Epithelial cell of esophagus (primary cell): ENCODE results near the gene TSGA10IP.

Experiments used
- DNase-seq: peaks from one replicate; pipeline ENCODE4 v3.0.0; 2010; ENCODE audit warnings: low read depth
- H3K4me3 ChIP-seq: 2 replicates; pipeline ENCODE4 v1.5.1; 2011; ENCODE audit warnings: mild to moderate bottlenecking, low read length, control low read depth
- TF ChIP-seq, protein P1 (sequence below): IDR thresholded peaks from 2 replicates; pipeline ENCODE4 v1.5.1; 2011; ENCODE audit warnings: low read depth, mild to moderate bottlenecking, low read length, control low read depth, inconsistent platforms; ENCODE audit not compliant: insufficient read depth; ENCODE audit errors: missing control alignments

TSGA10IP gene

GRCh38 chr11:65981972-65982823 is 36.9 kb downstream of the TSGA10IP start:
- TF ChIP-seq, protein P1, sequence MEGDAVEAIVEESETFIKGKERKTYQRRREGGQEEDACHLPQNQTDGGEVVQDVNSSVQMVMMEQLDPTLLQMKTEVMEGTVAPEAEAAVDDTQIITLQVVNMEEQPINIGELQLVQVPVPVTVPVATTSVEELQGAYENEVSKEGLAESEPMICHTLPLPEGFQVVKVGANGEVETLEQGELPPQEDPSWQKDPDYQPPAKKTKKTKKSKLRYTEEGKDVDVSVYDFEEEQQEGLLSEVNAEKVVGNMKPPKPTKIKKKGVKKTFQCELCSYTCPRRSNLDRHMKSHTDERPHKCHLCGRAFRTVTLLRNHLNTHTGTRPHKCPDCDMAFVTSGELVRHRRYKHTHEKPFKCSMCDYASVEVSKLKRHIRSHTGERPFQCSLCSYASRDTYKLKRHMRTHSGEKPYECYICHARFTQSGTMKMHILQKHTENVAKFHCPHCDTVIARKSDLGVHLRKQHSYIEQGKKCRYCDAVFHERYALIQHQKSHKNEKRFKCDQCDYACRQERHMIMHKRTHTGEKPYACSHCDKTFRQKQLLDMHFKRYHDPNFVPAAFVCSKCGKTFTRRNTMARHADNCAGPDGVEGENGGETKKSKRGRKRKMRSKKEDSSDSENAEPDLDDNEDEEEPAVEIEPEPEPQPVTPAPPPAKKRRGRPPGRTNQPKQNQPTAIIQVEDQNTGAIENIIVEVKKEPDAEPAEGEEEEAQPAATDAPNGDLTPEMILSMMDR: no peak
- H3K4me3 ChIP-seq: no peak overlapping the region
- DNase-seq: no peak

DNA sequence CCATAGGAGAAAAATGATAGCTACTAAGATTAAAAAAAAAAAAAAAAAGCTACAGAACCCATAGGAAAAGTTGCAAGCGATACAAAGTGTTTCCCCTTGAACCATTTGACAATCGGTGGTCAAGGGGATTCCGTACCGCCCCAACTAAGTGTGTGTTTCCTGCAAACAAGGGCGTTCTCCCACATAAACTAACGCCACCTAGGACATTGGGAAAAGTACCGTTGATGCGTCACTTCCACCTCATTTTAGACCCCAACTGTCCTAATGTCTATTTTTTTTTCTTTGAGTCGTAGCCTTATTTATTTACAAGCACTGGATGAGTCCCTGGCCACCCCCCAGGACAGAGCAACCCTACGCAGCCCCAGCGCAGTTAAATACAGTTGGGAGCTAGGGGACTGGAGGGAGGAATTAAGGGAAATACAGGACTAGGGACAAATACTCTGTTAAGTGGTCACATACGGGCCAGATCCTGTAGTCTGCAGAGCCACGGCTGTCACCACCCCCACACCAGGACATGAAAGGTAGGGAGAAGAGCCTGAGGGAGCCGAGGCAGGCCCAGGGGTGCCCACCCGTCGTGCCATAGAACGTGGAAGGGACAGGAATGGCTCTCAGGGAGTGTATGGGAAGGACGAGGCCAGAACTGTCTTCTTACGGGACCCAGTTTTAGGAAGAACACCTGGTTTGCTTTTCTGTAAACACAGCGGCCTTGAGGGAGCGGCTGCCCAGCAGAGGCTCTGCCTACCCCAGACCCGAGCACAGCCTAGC is 37.7 kb downstream of the TSGA10IP start:
- TF ChIP-seq, protein P1: no peak
- DNase-seq: no peak
- no peak overlapping the region for H3K4me3 ChIP-seq

- DNase-seq: no peak
- TF ChIP-seq, protein P1: no peak
- H3K4me3 ChIP-seq: no peak overlapping the region
Measured at GRCh38 chr11:65983589-65983987, 38.3 kb downstream of the TSGA10IP start.

DNA sequence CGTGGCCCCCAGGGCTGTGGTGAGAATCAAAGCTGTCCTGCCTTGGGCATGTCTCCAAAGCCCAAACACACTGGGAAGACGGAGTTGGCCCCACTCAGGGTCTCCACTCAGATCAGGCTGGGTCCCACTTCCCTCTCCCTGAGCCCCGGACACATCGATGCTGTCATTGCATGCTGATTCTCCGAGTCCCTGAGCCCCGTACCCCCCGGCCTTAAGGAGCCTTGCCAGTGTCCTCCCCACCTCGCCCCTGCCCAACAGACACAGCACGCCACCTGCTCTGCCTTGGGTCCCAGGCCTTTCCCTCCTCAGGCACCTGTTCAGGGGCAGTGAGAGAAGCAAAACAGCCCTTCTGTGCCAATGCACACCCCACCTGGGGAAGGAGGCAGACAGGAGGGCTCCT is 42.1 kb downstream of the TSGA10IP start:
- no peak for DNase-seq
- no peak overlapping the region for H3K4me3 ChIP-seq
- TF ChIP-seq, protein P1: no peak

- TF ChIP-seq, protein P1: peak; percentile 97
- DNase-seq: peak; percentile 96
- H3K4me3 ChIP-seq: no peak overlapping the region
Measured at GRCh38 chr11:65988791-65989592, 43.7 kb downstream of the TSGA10IP start.

GRCh38 chr11:65992056-65992455 is 46.8 kb downstream of the TSGA10IP start:
- H3K4me3 ChIP-seq: no peak overlapping the region
- TF ChIP-seq, protein P1: no peak
- DNase-seq: no peak
